SIG-M5 (cell line): ENCODE results near the gene FBXL20.
A peak's percentile ranks its signal among the peaks of the same experiment; 100 is the strongest.
"Not testable (repeated sequence)": the region's sequence is repeated elsewhere in the genome, so short reads cannot be mapped to it uniquely, and the experiment has no call there.

Source experiments
- DNase-seq: peaks from one replicate; lab custom pipeline; 2025; lab: John Stamatoyannopoulos, UW

The FBXL20 gene

DNA sequence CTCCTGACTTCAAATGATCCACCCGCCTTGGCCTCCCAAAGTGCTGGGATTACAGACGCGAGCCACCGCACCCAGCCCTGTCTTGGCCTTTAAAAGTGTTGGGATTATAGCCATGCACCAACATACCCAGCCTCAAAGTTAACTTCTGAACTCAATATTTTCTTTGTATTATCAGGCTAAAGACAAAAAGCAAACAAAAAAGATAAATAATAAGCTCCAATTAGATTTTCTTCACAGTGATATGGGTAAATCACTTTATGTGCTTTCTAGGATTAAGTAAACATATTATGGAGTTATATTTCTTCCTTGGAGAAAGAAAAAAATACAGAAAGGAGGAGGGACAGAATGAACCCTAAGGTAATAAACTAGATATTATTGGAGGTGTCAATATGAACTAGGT is 74.3 kb downstream of the FBXL20 start:
- no peak for DNase-seq

DNA sequence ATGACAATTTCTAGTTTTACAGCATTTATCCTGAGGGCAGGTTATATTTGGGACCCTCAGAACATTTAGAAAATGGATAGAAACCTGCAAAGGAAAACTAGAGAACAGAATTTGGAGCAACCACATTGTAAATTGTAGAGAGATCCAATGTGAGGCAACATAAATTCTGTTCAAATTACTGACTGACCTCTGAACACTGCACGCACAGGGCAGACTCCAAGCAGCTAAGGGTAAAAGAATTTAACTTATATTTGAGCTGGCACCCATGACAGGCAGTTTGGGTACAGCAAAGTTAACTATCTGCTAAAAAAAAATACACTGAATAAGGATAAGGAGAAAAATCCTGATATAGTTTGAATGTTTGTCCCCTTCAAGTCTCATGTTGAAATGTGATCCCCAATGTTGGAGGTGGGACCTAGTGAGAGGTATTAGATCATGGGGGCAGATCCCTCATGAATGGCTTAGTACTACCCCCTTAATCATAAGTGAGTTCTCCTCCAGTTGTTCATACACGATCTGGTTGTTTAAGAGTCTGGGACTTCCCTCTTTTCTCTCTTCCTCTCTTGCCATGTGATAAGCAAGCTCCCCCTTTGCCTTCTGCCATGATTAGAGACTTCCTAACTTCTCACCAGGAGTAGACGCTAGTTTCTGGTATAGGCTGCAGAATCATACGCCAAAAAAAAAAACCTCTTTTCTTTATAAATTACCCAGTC is 75.7 kb downstream of the FBXL20 start:
- DNase-seq = peak; percentile 24

DNA sequence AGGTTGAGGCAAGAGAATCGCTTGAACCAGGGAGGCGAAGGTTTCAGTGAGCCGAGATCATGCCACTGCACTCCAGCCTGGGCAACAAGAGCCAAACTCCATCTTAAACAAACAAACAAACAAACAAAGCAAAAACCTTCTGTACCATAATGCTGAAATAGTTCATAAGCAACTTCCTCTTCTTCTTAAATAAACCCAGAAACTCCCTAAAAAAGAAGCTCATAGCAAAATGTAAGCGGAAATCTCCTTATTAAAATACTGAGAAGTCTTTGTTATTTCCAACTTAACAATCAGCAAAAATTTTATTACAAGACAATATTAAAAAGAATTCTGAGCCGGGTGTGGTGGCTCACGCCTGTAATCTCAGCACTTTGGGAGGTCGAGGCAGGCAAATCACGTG is 82.8 kb downstream of the FBXL20 start:
- DNase-seq = no peak

DNA sequence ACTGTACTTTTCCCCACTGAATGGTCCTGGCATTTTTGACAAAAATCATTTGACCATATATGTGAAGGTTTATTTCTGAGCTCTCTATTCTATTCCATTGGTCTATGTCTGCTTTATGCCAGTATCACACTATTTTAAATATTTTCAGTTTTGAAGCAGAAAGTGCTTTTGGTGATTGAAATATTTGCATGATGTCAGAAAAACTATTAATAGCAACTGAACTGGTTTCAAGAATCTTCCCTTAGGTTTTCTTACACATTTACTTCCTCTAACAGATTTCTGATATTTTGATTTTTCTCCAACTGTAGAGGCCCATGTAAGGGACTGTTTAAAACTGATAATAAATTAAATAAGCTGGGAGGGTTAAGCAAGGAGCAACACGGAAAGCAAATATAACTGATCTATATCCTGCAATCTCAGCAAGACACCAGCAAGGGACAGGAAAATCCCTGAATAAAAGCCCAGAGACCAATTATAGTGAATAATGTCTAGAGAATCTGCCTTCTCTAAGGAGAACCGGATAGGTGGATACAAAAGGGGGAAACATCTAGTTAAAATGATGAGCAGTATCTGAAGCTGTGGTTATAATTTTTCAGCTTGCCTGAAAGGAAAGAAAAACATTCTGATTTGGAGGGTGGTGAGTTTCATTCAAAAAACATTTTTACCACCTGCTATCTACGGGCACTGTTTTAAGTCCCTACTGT is 94.8 kb downstream of the FBXL20 start:
- no peak for DNase-seq

DNA sequence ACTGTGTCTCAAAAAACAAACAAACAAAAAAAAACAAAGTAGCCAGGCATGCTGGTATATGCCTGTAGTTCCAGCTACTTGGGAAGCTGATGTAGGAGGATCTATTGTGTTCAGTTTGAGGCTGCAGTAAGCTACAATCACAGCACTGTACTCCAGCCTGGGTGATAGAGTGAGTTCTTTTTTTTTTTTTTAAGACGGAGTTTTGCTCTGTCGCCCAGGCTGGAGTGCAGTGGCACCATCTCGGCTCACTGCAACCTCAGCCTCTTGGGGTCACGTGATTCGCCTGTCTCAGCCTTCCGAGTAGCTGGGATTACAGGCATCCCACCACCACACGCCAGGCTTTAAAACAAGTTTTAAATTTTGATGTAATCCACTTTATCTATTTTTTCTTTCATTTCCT is 95.4 kb downstream of the FBXL20 start:
- DNase-seq = no peak

DNA sequence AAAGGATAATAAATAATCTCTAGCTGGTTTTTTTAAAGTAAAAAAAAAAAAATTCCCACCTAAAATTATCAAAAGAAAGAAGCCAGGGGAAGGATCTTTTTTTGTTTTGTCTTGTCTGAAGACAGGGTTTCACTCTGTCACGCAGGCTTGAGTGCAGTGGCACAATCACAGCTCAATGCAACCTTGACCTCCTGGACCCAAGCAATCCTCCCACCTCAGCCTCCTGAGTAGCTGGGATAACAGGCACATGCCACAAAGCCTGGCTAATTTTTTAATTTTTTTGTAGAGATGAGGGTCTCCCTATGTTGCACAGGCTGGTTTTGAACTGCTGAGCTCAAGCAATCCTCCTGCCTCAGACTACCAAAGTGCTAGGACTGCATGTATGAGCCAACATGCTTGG is 97.2 kb downstream of the FBXL20 start:
- no peak for DNase-seq

DNA sequence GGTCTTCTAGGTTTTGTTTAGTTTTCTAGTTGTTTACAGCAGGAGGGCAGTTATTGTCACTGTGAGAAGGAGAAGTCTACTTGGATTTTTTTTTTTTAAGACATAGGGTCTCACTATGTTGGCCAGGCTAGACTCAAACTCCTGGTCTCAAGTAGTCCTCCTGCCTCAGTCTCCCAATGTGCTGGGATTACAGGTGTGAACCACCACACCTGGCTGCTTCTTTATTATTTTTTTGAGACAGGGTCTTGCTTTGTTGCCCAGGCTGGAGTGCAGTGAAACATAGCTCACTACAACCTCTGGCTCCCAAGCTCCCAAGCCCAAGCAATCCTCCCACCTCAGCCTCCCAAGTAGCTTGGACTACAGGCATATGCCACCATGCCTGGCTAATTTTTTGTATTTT is 107.4 kb downstream of the FBXL20 start:
- no peak for DNase-seq

DNA sequence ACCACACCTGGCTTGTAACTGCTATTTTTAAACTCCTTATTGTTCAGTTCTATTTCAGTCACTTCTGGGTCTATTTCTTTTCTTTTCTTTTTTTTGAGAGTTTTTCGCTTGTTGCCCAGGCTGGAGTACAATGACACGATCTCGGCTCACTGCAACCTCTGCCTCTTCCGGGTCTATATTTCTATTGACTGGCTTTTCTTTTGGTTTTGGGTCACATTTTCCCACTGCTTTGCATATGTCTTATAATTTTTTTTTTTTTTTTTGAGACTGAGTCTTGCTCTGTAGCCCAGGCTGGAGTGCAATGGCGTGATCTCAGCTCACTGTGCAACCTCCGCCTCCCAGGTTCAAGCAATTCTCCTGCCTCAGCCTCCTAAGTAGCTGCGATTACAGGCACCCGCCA is 108.9 kb downstream of the FBXL20 start:
- not testable (repeated sequence) for DNase-seq

DNA sequence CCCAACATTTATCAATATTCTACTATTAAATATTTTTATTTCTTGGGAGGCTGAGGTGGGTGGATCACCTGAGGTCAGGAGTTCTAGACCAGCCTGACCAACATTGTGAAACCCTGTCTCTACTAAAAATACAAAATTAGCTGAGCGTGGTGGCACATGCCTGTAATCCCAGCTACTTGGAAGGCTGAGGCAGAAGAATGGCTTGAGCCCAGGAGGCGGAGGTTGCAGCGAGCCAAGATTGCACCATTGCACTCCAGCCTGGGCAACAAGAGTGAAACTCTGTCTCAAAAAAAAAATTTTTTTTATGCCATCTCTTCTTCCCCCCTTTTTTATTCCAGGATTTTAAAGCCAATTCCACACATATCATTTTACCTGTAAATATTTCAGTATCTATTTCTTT is 114.9 kb downstream of the FBXL20 start:
- DNase-seq = not testable (repeated sequence)

DNA sequence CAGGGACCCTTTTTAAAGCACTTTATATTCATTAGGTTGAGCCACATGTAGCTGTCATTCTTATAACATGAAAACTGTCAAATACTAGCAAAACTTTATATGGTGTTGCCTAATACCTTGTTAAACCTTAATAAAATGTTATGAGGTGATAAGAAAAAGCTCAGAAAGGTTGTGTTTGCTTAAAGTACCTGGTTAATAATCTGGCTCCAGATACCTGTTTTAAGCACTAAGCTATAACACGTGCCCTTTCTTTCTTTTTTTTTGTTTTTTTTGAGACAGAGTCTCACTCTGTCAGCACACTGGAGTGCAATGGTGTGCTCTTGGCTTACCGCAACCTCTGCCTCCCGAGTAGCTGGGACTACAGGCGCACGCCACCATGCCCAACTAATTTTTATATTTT is 116.7 kb downstream of the FBXL20 start:
- no peak for DNase-seq

DNA sequence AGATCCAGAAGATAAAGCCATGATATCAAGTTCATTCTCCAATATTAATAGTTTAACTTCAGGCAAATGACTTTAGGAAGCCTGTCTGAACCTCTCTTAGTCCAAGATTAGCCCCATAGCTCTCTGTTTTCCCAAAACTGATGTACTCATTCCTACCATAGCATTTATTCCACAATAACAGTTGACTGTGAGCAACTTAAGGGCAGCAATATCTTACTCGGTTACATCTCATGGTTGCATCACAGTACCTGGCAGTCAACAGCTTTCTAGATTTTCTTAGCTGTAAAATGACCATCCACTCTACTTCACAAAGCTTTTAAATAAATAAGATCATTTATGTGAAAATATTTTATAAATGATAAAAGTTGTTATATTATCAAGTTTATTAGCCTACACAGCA is 117.5 kb downstream of the FBXL20 start:
- no peak for DNase-seq

DNA sequence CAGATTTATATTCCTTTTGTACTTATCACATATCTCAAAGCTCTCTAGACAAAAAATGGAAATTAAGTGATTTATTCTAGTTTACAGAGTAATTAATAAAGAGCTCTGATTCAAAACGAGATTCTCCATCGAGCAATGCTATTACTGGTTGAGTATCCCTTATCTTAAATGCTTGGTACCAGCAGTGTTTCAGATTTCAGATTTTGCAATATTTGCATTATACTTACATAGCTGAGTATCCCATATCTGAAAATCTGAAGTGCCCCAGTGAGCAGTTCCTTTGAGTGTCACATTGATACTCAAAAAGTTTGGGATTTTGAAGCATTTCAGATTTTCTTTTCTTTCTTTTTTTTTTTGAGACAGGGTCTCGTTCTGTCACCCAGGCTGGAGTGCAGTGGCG is 118.3 kb downstream of the FBXL20 start:
- DNase-seq = no peak

DNA sequence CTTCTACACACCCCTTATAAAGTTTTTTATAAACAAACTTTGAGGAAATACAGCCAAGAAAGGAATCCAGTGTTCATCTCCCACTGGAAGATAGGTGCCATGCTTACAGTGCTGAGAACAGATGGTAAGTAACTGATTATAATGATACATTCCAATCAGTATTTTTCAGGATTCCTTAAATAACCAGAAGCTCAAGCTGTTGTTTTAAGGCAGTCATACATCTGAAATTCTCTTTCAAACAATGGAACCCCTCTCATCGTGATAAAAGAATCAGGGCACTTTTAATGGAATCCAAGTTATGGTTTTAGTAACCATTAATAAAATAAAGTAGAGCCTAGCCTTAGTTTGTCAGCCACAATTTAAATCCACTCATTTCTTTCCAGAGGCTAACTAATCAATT is 119.6 kb downstream of the FBXL20 start:
- DNase-seq = no peak

DNA sequence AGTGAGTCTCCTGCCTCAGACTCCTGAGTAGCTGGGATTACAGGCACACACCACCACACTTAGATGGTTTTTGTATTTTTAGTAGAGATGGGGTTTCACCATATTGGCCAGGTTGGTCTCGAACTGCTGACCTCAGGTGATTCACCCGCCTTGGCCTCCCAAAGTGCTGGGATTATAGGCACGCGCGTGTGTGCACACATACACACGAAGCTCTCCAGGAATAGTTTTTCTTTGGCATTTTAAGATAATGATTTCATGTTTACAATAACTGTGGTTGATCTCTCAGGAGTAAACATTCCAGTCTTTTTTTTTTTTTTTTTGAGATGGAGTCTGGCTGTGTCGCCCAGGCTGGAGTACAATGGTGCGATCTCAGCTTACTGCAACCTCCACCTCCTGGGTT is 123.2 kb downstream of the FBXL20 start:
- not testable (repeated sequence) for DNase-seq

DNA sequence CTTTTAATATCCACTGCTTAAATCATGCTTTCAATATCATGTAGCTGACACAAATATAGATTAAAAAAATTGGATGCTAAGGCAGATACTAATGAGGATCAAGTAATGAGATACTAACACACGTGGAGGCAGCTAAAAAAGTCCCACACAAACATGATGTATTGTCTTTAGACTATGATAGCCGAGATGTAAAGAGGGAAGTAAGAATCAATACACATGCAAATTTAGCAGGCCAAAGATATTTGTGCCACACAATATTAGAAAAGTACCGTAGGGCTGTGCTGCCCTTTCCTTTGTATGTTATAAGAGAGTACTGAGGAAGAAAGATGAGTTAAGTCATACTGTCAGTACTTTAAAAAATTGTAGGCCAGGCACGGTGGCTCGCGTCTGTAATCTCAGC is 124.3 kb downstream of the FBXL20 start:
- DNase-seq = no peak

DNA sequence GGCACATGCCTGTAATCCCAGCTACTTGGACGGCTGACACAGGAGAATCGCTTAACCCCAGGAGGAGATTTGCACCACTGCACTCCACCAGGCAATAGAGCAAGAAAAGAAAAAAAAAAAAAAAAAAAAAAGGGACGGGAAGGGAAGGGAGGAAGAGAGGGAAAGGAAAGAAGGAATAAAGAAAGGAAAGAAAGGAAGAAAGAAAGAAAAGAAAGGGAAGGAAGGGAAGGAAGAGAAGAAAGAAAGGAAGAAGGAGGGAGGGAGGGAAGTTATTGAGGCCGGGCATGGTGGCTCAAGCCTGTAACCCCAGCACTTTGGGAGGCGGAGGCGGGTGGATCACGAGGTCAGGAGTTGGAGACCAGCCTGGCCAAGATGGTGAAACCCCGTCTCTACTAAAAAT is 125.3 kb downstream of the FBXL20 start:
- DNase-seq = no peak

DNA sequence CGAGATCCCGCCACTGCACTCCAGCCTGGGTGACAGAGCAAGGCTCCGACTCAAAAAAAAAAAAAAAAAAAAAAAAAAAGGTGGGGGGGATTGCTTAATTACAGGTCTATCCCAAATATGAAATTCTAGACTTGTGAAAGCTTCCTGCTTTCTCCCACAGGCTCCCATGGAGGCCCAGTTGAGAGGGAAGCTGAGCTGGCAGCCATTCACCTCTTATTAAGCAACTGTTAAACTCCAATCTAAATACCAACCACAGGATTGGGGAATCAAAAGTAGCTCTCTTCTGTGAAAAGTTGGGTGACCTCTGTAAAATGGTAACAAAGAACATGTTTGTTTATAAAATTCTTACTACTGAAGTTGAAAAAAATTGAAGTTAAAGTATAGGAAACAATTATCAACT is 129.9 kb downstream of the FBXL20 start:
- DNase-seq = no peak

DNA sequence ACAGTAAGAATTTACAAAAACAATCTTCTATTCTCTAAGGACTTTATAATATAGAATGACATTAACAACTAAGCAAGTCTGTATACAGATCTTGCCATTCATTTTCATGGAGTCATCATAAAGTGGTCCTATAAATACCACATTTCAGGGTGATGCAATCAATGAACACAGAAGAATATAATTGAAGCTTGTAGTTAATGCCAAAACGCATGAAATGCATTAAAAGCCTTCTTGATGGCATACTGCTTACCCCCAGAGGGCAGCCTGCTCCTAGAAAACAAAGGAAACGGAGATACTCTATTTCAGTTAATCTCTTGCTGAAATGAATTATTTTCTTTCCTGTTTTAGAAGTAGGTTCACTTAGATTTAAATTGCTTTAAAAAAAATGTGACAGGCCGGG is 130.5 kb downstream of the FBXL20 start:
- DNase-seq = no peak

DNA sequence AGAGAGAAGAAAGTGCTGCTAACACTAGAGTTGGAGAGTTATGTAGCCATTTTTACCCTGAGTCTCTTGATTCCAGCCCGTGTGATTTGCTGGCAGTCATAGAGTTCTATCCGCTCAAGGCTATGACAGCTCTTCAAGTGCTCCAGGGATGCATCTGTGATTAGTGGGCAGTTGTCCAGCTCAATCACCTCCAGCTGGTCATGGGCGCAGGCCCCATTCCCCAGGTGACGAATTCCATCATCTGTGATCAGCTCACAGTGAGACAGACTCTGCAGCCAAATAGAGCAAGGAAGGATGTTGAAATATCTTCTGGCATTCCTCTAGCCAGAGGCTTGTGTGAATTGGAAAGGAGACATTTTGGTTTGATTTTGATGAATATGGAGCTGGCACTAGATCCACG is 137.3 kb downstream of the FBXL20 start:
- no peak for DNase-seq

DNA sequence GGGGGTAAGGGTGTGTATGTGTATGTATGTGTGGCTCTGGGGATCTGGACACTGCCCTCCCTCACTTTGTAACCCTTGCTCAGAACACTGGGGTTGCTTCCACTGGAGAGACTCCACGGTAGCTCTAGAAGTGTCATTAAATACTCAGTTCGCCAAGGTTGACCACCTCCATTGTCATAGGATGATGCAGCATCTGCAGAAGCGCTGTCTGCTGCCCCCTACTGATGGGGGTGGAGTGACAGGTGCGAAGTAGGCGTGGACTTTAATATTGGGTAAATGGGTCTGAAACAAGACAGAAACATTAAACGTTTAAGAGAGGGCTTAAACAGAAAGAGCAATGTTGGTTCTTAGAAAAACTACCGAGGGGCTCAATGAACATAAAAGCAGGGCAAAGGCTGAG is 140.1 kb downstream of the FBXL20 start:
- DNase-seq = no peak

DNA sequence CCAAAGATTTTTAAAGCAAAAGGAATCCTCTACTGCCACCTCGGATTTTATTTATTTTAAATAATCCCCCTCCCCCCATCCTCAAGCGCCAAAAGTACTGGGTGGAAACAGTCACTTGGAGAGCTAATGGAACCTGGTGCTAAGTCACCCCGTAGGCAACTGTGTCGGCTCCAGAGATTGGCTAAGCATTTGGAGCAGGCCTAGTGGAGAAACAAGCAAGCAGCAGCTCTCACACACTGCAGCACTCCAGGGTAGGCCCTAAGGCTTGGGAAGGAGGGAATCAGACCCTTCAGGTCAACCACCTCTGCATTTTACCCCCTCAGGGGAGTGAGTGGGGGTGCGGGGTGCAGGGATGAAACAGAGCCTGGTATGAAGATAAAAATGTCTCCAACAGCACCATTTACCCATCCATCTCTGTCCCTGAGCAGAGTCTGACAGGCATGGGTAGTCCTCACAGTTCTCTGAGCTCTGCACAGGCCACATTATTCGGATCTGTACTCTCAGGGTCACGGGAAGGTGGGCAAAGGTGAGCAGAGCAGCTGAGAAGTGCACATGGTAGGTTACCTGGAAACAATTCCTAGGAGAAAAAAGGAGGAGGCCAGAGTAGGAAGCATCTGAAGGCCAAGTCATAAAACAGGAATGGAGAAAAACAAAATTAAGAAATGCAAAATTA is 148.5 kb downstream of the FBXL20 start:
- DNase-seq = no peak

DNA sequence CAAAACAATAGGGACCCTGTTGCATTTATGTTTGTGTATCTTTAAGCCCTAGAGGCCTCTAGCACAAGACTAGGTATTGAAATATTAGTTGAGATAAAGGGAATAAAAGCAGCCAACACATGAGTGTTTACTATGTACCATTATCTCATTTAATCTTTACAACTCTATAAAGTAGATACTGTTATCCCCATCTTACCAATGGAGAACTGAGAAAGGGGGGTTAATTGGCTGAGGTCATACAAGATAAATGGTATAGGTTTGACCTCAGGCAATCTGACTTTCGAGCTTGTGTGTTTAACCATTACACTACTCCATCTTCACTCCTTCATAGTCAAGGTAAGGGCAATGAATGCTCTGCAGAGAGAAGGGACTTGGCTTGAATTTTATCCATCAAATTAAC is 149.4 kb downstream of the FBXL20 start:
- DNase-seq = no peak

DNA sequence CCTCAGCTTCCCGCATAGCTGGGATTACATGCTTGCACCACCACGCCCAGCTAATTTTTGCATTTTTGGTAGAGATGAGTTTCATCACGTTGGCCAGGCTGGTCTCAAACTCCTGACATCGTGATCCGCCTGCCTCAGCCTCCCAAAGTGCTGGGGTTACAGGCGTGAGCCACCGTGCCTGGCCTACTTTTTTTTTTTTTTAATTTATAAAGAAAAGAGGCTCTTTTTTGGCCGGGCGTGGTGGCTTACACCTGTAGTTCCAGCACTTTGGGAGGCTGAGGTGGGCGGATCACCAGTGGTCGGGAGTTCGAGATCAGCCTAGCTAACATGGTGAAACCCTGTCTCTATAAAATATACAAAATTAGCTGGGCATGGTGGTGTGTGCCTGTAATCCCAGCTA is 151.3 kb downstream of the FBXL20 start:
- not testable (repeated sequence) for DNase-seq
